NCI-H1092 treated with DMSO at 0.1 percent for 48 hours (cell line): ENCODE data around the gene NLGN3.
A peak's percentile ranks its signal among the peaks of the same experiment; 100 is the strongest.

Experiments
- DNase-seq: peaks from one replicate; lab custom pipeline; 2025; lab: John Stamatoyannopoulos, UW

Gene NLGN3

GRCh38 chrX:71118032-71118984, 26.3 kb upstream of the NLGN3 start, which contains the start of gene MED12:
Gene MED12 (plus strand): TSS chrX:71118596. CDS start chrX:71118755, 159 bp downstream.
- peak; percentile 91 for DNase-seq

GRCh38 chrX:71118985-71119535, 25.6 kb upstream of the NLGN3 start:
- no peak for DNase-seq

GRCh38 chrX:71128166-71128833, 16.3 kb upstream of the NLGN3 start:
- no peak for DNase-seq

- DNase-seq, result peak; percentile 28
Observed at GRCh38 chrX:71128915-71129765, 15.5 kb upstream of the NLGN3 start.

GRCh38 chrX:71131510-71131909, 13.1 kb upstream of the NLGN3 start:
- no peak for DNase-seq

- no peak for DNase-seq
Observed at GRCh38 chrX:71140440-71140839, 4.2 kb upstream of the NLGN3 start.

GRCh38 chrX:71143508-71143907, 1.1 kb upstream of the NLGN3 start:
- no peak for DNase-seq

- no peak for DNase-seq
Observed at GRCh38 chrX:71147496-71148277, 3.0 kb downstream of the NLGN3 start.

GRCh38 chrX:71148278-71148663, 3.6 kb downstream of the NLGN3 start:
- no peak for DNase-seq

GRCh38 chrX:71151366-71151765, 6.7 kb downstream of the NLGN3 start:
- no peak for DNase-seq

- no peak for DNase-seq
Observed at GRCh38 chrX:71154196-71154595, 9.6 kb downstream of the NLGN3 start.

GRCh38 chrX:71154641-71155040, 10.0 kb downstream of the NLGN3 start:
- no peak for DNase-seq

- DNase-seq, result no peak
Observed at GRCh38 chrX:71158603-71159002, 14.0 kb downstream of the NLGN3 start.

- DNase-seq, result no peak
Observed at GRCh38 chrX:71159335-71159734, 14.7 kb downstream of the NLGN3 start.

GRCh38 chrX:71160475-71160874, 15.8 kb downstream of the NLGN3 start:
- no peak for DNase-seq

GRCh38 chrX:71162981-71163380, 18.3 kb downstream of the NLGN3 start:
- DNase-seq, result no peak

GRCh38 chrX:71164071-71164470, 19.4 kb downstream of the NLGN3 start:
- DNase-seq, result no peak

GRCh38 chrX:71166461-71166860, 21.8 kb downstream of the NLGN3 start:
- DNase-seq, result no peak

GRCh38 chrX:71167031-71167781, 22.6 kb downstream of the NLGN3 start:
- DNase-seq, result no peak

GRCh38 chrX:71168134-71168533, 23.5 kb downstream of the NLGN3 start:
- no peak for DNase-seq
